Measurements from ENCODE around the gene ENOX2. TPM values are rescaled to one million over a fixed set of nuclear protein-coding genes. Genes with fewer than 3 reads are reported as not detected.

ENOX2 gene, protein sequence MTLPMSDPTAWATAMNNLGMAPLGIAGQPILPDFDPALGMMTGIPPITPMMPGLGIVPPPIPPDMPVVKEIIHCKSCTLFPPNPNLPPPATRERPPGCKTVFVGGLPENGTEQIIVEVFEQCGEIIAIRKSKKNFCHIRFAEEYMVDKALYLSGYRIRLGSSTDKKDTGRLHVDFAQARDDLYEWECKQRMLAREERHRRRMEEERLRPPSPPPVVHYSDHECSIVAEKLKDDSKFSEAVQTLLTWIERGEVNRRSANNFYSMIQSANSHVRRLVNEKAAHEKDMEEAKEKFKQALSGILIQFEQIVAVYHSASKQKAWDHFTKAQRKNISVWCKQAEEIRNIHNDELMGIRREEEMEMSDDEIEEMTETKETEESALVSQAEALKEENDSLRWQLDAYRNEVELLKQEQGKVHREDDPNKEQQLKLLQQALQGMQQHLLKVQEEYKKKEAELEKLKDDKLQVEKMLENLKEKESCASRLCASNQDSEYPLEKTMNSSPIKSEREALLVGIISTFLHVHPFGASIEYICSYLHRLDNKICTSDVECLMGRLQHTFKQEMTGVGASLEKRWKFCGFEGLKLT
- 5.1 and 6.0 TPM in 2 replicates for total RNA-seq

DNA sequence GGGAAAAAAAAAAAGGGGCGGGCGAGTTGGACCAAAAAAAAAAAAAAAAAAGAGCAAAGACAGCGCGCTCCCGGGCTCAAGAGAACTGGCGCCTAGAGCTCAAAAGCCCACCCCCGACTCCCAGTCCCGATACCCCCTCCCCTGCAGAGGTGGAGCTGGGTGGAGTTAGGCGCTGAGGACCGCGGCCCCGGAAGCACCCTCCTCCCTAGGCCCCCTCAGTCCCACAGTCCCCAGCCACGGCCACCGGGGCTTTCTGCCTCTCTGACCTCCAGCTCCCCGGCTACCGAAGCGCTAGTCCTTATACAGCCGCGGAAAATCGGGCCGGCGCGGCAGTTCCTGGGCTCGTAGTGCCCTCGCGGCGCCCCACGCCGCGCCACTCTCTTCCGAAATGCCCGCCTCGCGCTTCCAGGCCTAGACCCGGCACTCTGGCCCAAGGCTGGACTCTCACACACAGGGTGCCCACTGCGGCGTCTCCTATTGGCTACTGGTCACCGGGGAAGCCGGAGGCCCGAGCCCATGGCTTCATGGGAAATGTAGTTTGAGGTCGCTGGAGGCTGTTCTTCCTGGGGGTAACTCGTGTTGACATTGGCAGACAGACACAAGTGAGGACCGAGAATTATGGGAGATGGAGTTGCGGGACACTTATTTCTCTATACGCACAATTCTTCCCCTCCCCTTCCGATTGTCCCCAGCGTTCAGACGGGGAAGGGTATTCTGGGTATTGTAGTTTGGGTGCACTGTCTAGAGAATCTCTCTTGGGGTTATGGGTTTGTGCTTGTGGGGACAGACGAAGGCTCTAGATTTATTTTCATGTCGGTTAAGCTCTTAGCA is at the start of gene ENOX2:
Gene ENOX2, minus strand, starts transcription at position 427 of the 831 bp plus-strand sequence. CDS start 199,993 bp downstream, outside the sequence.

Other genes starting within 250 kb of the ENOX2 start
- gene ARHGAP36, start 155.1 kb upstream of the ENOX2 start, total RNA-seq: not detected in 2 replicates